ENCODE results near the gene LDB3.

DNA sequence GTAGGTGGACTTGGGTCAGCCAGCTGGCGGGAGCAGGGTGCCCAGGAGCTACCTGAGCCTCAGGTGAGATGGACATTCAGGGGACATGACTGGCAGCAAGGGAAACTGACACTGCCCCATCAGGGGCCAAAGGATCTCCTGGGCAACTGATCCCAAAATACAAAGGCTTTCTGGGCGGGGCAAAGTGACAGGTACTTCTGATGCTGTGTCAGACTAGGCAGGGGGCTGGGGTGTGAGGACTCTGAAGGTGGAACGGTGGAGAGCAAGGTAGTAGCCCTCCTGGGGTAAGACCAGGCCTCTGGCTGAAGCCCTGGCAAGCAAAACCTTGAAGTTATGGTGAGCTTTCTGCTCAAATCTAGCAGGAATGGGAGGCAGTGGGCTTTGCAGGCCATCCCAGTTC lies 9.6 kb upstream of the LDB3 start:
- no peak for TF ChIP-seq CTCF (IDR thresholded peaks at IDR 0.05)
- TF ChIP-seq POLR2A (IDR thresholded peaks at IDR 0.05) = no peak
- no peak for TF ChIP-seq POLR2AphosphoS5 (IDR thresholded peaks at IDR 0.05)
- TF ChIP-seq EP300 (IDR thresholded peaks at IDR 0.05) = no peak

Measured in upper lobe of left lung (tissue), 4 donors.